Measurements from ENCODE around the gene HAPLN3. TPM values are rescaled to one million over a fixed set of nuclear protein-coding genes. Genes with fewer than 3 reads are reported as not detected.
"Not testable (repeated sequence)": the region's sequence is repeated elsewhere in the genome, so short reads cannot be mapped to it uniquely, and the experiment has no call there.

The HAPLN3 gene
- 1 to 10 TPM; 1.7 to 5.2 (median 2.1) TPM for total RNA-seq

GRCh38 chr15:88894819-88895767 is at the start of gene HAPLN3:
Gene HAPLN3, minus strand, starts transcription at chr15:88895544. Its CDS starts 8,246 bp downstream, at chr15:88887298.
- in situ Hi-C loops (cut with MboI; ENCODE audit: low sequenced_read_pairs in 4 of 4) = loop anchor here in 2 of 4 donors (10.0 kb wide), 2 partner anchors 280 to 290 kb away; no protein-coding TSS in a partner anchor
- peaks cover 12 to 52% of the 10 kb centered on the region in 2 donors for H3K4me1 ChIP-seq
- no peaks in the 10 kb centered on the region for H3K9me3 ChIP-seq
- TF ChIP-seq POLR2A (IDR thresholded peaks at IDR 0.05) (peak in 1 of 2 donors; percentile 10), CTCF (IDR thresholded peaks at IDR 0.05 in 4 of 5, conservative IDR thresholded peaks at IDR 0.05 in 1 of 5) (no peak)
- H3K4me3 ChIP-seq = peak within 1 kb of the TSS; percentile 33 to 67 (median 56)
- intact Hi-C loops (cut with DNase I; ENCODE audit: low total_unique reads) = loop anchor here (2.0 to 5.0 kb wide), 3 partner anchors 122 to 277 kb away; partner anchors contain the start of gene AEN
- H3K27me3 ChIP-seq = peaks cover 10 to 15% (median 14%) of the 10 kb centered on the region in 3 donors
- peaks cover 0 to 14% of the 10 kb centered on the region in 2 donors for H3K36me3 ChIP-seq
- peak in 1 of 2 donors; percentile 20 for ATAC-seq
- no peak for DNase-seq
- peak within 1 kb of the TSS in 2 of 4 donors; percentile 4 to 79 for H3K27ac ChIP-seq

- DNase-seq (no peak), ATAC-seq (no peak)
- TF ChIP-seq POLR2A (IDR thresholded peaks at IDR 0.05) (no peak), CTCF (IDR thresholded peaks at IDR 0.05 in 4 of 5, conservative IDR thresholded peaks at IDR 0.05 in 1 of 5) (no peak)
- H3K9me3 ChIP-seq = no peaks in the 10 kb centered on the region
- H3K27ac ChIP-seq = no peak overlapping the region
- intact Hi-C loops (cut with DNase I; ENCODE audit: low total_unique reads) = no loop called here
- in situ Hi-C loops (cut with MboI; ENCODE audit: low sequenced_read_pairs in 4 of 4) = no loop called here
- H3K36me3 ChIP-seq = no peaks in the 10 kb centered on the region
- H3K4me3 ChIP-seq = no peak overlapping the region
- H3K4me1 ChIP-seq = no peaks in the 10 kb centered on the region
- no peaks in the 10 kb centered on the region for H3K27me3 ChIP-seq
Observed at GRCh38 chr15:88940110-88940675, 44.8 kb upstream of the HAPLN3 start.

- TF ChIP-seq POLR2A (IDR thresholded peaks at IDR 0.05) (no peak), CTCF (IDR thresholded peaks at IDR 0.05 in 4 of 5, conservative IDR thresholded peaks at IDR 0.05 in 1 of 5) (no peak)
Observed at GRCh38 chr15:88939486-88939806, 44.1 kb upstream of the HAPLN3 start.

GRCh38 chr15:88938802-88939485 is 43.6 kb upstream of the HAPLN3 start:
- no peaks in the 10 kb centered on the region for H3K4me1 ChIP-seq
- no peak for ATAC-seq
- H3K4me3 ChIP-seq = no peak overlapping the region
- DNase-seq = no peak
- no peak for TF ChIP-seq CTCF (IDR thresholded peaks at IDR 0.05 in 4 of 5, conservative IDR thresholded peaks at IDR 0.05 in 1 of 5)
- no peak for TF ChIP-seq POLR2A (IDR thresholded peaks at IDR 0.05)
- H3K36me3 ChIP-seq = no peaks in the 10 kb centered on the region
- no peak overlapping the region for H3K27ac ChIP-seq
- in situ Hi-C loops (cut with MboI; ENCODE audit: low sequenced_read_pairs in 4 of 4) (no loop called here), intact Hi-C loops (cut with DNase I; ENCODE audit: low total_unique reads) (no loop called here)
- no peaks in the 10 kb centered on the region for H3K9me3 ChIP-seq
- no peaks in the 10 kb centered on the region for H3K27me3 ChIP-seq

More at GRCh38 chr15:88939486-88939806, 44.1 kb upstream of the HAPLN3 start:
- no peak for ATAC-seq
- H3K27me3 ChIP-seq = no peaks in the 10 kb centered on the region
- no peak for DNase-seq
- in situ Hi-C loops (cut with MboI; ENCODE audit: low sequenced_read_pairs in 4 of 4) = no loop called here
- H3K27ac ChIP-seq = no peak overlapping the region
- no peak overlapping the region for H3K4me3 ChIP-seq
- no peaks in the 10 kb centered on the region for H3K36me3 ChIP-seq
- intact Hi-C loops (cut with DNase I; ENCODE audit: low total_unique reads) = no loop called here
- no peaks in the 10 kb centered on the region for H3K4me1 ChIP-seq
- H3K9me3 ChIP-seq = no peaks in the 10 kb centered on the region

GRCh38 chr15:88934449-88934848 is 39.1 kb upstream of the HAPLN3 start:
- H3K9me3 ChIP-seq; H3K27me3 ChIP-seq; H3K4me3 ChIP-seq; ATAC-seq; H3K36me3 ChIP-seq; H3K27ac ChIP-seq; DNase-seq; in situ Hi-C loops (cut with MboI; ENCODE audit: low sequenced_read_pairs in 4 of 4); intact Hi-C loops (cut with DNase I; ENCODE audit: low total_unique reads): not testable (repeated sequence)
- peaks cover 16 to 17% of the 10 kb centered on the region in 2 donors for H3K4me1 ChIP-seq
